Hepatocyte (in vitro differentiated cells): ENCODE measurements around the gene SLC1A1.

ENCODE experiments used
- CTCF ChIP-seq: fragments of 200-600 bp; sonication (generic); IDR thresholded peaks from 2 replicates; pipeline ENCODE4 v1.5.1; 2016; ENCODE audit warnings: antibody characterized with exemption, mild to moderate bottlenecking; ENCODE audit not compliant: poor library complexity
- EZH2phosphoT487 ChIP-seq: fragments of 200-600 bp; sonication (generic); IDR thresholded peaks from one replicate; pipeline ENCODE4 v1.6.1; 2018; ENCODE audit warnings: antibody characterized with exemption, mild to moderate bottlenecking, low read depth, moderate library complexity; ENCODE audit not compliant: unreplicated experiment, severe bottlenecking

- no peak for TF ChIP-seq CTCF
- no peak for TF ChIP-seq EZH2phosphoT487
Measured at GRCh38 chr9:4443439-4443838, 46.8 kb upstream of the SLC1A1 start.
